Inflammatory macrophage treated with lipopolysaccharide for 4 hours (primary cell): ENCODE results near the gene SEPHS2.
"Not testable (repeated sequence)": the region's sequence is repeated elsewhere in the genome, so short reads cannot be mapped to it uniquely, and the experiment has no call there.

Experiments used
- DNase-seq: peaks from one replicate; pipeline ENCODE4 v3.0.0-alpha.2; 2020

Gene SEPHS2

DNA sequence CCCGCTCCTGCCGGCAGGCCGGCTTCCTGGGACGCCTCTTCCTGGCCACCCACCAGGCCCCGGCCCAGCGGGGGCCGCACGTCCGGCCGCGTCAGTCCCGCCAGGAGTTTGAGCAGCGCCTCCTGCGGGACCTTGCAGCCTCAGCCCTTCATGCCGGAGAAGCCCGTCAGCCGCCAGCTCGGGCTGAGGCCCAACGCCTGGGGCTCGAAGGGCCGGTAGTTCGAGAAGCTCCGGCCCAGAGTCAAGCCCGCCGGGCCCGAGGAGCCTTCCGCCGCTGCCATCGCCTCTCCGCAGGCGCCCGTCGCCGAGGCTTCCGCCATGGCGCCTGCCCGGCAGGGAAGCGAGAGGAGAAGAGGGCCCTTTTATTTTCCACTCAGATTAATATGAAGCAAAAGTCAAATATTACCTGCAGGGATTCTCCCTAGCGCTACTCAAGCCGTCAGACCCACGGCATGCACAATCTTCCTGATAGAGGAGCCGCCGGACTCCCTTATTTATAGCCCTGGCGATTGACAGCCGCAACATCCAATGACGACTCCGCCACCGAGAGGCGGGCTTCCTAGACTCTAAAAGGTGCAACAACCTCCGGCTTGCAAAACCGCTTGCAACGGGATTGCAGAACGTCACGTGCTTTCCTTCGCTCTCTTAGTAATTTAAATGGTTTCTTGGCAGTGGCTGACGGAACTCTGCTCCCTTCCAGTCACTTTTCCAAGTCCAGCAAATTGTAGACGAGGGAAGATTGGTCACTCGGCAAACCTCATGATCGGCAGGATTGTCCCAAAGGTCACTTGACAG, at the start of gene SEPHS2:
SEPHS2 (minus strand) TSS at position 467 of the 795 bp plus-strand sequence; CDS start at position 320, 147 bp downstream.
- DNase-seq = peak; percentile 99

DNA sequence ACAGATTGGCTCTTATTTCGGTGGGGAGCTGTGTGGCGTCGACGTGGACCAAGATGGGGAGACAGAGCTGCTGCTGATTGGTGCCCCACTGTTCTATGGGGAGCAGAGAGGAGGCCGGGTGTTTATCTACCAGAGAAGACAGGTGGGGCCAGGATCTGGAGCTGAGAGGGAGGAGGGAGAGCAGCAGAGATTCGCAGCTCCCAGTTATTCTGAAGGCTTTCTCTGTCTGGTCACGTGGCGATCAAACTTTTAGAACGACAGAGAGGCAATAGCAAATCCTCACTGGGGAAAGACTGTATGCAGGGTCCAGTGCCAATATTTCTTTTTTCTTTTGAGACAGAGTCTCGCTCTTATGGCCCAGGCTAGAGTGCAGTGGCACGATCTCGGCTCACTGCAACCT, 49.0 kb upstream of the SEPHS2 start:
- no peak for DNase-seq

- no peak for DNase-seq
Measured at GRCh38 chr16:30493941-30494488, 48.3 kb upstream of the SEPHS2 start.

GRCh38 chr16:30491744-30492308, 46.2 kb upstream of the SEPHS2 start:
- DNase-seq = peak; percentile 20

GRCh38 chr16:30491229-30491628, 45.6 kb upstream of the SEPHS2 start:
- no peak for DNase-seq

DNA sequence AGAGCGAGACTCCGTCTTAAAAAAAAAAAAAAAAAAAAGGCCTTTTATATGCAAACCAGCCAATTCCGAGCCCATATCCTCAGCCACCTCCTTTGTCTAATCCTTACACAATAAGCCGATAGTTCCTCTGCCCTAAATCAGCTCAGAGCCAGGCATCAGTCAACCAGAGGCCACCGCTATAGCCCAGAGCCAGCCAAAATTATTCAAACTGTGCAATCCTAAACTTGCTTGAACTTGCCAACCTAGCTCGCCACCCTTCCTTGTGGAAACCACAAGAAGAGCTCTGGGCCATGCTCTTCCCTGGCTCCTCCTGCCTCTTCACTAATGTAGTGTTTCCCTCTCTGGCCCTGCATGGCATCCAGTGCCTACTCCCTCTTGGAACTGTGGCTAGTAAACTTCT, 44.5 kb upstream of the SEPHS2 start:
- no peak for DNase-seq

DNA sequence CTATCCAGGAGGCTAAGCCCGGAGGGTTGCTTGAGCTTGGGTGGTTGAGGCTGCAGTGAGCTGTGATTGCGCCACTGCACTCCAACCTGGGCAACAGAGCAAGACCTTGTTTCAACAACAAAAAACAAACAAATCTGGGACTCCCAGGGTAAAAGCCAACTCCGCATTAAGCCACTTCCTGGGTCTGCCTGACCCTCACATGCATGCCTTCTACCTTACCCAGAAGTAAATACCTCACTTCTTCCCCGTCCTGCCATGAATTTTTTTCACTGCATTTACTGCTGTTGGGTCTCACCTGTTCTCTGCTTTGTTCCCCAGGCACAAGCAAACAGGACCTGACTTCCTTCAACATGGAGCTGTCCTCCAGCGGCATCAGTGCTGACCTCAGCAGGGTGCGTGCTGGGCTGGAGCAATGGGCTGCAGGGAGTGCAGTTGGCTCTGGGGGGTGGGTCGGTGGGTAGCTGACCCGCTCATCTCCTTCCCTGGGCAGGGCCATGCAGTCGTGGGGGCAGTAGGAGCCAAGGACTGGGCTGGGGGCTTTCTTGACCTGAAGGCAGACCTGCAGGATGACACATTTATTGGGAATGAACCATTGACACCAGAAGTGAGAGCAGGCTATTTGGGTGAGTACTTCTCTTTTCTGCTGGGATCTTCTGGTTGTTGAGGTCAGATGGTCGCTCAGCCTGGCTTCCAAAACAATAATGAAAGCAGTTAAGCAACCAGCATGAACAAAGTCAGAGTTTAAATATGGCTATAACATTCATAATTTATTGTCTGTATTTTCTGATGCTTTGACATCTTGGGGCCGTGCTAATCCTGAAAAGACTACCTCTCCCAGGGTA, 43.3 kb upstream of the SEPHS2 start:
- peak; percentile 75 for DNase-seq

DNA sequence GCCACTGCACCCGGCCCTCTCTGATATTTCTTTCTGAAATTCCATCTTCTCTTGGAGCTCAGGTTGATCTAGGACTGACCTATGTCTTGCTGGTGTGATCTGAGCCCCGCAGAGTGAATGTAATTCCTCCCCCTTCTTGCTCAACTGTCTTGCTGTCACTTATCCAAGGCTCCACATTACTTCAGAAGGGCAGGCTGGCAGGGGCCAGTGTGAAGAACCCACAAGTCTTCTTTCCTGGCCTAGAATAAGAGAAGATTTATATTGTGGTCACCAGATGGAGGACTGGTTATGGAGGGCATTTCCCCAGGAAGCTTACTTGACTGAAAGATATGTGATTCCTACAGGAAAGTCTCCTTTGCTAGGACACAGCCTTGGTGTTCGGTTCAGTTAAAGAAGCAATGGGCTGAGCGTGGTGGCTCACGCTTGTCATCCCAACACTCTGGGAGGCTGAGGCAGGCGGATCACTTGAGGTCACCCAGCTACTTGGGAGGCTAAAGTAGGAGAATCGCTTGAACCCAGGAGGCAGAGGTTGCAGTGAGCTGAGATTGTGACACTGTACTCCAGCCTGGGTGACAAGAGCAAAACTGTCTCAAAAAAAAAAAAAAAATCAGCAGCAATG, 40.3 kb upstream of the SEPHS2 start:
- DNase-seq = no peak

DNA sequence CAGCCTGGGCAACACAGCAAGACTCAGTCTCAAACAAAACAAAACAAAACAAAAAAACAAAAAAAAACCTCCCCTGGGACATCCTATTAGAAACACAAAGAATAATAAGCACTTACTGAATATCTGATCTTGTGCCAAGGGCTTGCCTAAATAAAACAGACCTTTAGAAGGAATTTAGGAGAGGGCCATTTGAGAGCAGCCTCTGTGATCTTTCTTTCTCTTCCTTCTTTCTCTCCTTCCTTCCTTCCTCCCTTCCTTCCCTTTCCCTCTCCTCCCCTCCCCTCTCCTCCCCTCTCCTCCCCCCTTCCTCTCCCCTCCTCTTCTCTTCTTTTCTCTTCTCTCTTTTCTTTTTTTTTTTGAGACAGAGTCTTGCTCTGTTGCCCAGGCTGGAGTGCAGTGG, 39.2 kb upstream of the SEPHS2 start:
- DNase-seq = no peak

GRCh38 chr16:30482366-30482765, 36.7 kb upstream of the SEPHS2 start:
- DNase-seq = no peak

- DNase-seq = peak; percentile 33
Measured at GRCh38 chr16:30481381-30481780, 35.7 kb upstream of the SEPHS2 start.

DNA sequence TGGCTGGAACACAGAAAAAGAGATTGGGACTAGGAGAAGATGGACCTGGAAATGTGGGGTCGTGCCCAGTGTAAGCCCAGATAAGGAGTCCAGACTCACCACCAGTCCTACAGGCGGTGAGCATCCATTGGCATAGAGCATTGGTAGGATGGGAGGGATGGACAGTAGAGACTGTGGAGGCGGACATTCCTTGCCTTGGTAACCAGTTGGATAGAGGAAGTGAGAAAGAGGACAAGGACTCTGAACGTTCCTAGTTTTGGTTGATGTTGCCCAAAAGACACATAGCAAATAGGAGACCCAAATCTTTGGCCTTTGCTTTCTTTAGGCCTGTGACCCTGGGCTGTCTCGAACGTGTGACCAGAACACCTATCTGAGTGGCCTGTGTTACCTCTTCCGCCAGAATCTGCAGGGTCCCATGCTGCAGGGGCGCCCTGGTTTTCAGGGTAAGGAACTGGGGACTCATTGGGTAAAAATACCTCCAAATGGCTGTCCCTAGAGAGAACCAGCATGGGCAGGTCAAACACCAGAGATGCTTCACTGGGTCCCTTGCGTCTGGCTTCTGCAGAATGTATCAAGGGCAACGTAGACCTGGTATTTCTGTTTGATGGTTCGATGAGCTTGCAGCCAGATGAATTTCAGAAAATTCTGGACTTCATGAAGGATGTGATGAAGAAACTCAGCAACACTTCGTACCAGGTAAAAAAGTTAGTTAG, 33.2 kb upstream of the SEPHS2 start:
- peak; percentile 60 for DNase-seq

GRCh38 chr16:30477773-30478172, 32.1 kb upstream of the SEPHS2 start:
- not testable (repeated sequence) for DNase-seq

DNA sequence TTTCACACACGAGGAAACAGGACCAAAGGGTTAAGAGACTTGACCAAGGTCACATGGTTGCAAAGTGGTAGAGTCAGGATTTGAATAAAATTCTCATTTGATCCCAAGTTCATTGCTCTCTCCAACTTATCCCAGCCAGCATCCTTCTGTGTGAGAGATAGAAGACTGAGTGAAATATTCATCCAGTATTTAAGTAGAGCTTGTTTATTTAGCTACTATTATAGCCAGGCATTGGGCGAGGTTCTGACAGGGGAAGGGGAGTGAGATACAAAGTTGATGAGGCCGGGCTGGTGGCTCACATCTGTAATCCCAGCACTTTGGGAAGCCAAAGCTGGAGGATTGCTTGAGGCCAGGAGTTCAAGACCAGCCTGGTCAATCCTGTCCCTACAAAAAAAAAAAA, 31.3 kb upstream of the SEPHS2 start:
- no peak for DNase-seq

DNA sequence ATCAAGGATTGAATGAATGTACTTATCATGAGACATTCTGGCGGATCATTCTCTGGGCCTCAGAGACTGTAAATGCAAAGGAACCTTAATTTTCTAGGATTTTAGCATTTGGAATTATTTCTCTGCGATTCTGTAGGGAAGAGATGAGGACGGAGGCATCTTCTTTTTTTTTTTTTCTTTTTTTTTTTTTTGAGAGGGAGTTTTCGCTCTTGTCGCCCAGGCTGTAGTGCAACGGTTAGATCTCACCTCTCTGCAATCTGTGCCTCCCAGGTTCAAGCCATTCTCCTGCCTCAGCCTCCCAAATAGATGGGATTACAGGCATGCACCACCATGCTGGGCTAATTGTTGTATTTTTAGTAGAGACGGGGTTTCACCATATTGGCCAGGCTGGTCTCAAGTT, 29.0 kb upstream of the SEPHS2 start:
- DNase-seq = no peak

GRCh38 chr16:30474074-30474452, 28.4 kb upstream of the SEPHS2 start:
- no peak for DNase-seq

- peak; percentile 75 for DNase-seq
Measured at GRCh38 chr16:30473231-30474073, 27.8 kb upstream of the SEPHS2 start.

- DNase-seq = peak; percentile 98
Measured at GRCh38 chr16:30472328-30472942, 26.8 kb upstream of the SEPHS2 start, which contains the start of gene ITGAL. Gene ITGAL, plus strand, starts transcription at chr16:30472742. Its CDS starts 96 bp downstream, at chr16:30472838.

GRCh38 chr16:30470632-30470995, 24.9 kb upstream of the SEPHS2 start:
- no peak for DNase-seq

DNA sequence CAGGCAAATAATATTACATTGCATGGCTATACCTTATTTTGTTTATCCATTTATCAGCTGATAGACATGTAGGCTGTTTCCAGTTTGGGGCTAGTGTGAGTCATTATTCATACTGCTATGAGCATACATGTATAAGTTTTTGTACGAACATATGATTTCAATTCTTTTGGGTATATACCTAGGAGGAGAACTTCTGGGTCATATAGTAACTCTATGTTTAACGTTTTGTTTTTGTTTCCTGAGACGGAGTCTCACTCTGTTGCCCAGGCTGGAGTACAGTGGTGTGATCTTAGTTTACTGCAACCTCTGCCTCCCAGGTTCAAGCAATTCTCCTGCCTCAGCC, 24.5 kb upstream of the SEPHS2 start:
- peak; percentile 30 for DNase-seq

GRCh38 chr16:30464078-30464477, 18.4 kb upstream of the SEPHS2 start:
- no peak for DNase-seq
